Omental fat pad (tissue), 4 donors: Measurements from ENCODE around the gene TMPRSS13. TPM values are rescaled to one million over a fixed set of nuclear protein-coding genes. Genes with fewer than 3 reads are reported as not detected.

Source experiments
- ATAC-seq: fragments of 150-250 bp; one replicate; pipeline ENCODE4 v1.9.1; 2016; ENCODE audit warnings: mild to moderate bottlenecking, moderate library complexity; ENCODE audit not compliant: low FRiP score
- DNase-seq: peaks from one replicate; pipeline ENCODE4 v3.0.0-alpha.2; 2019; ENCODE audit warnings: low spot score
- total RNA-seq, 4 donors: library from RNA; depleted of rRNA; stranded (reverse); fragments of >200 nt; gene quantifications; one replicate each; pipeline ENCODE4 v1.1.0, GENCODE V29; 2016
- TF ChIP-seq, protein P1 (sequence below), 3 donors: fragments of 450-650 bp; IDR thresholded peaks; one replicate each; pipeline ENCODE4 v1.5.1; 2016 to 2017; ENCODE audit warnings: antibody characterized with exemption in 3 of 3, mild to moderate bottlenecking in 3 of 3, moderate library complexity in 2 of 3

TMPRSS13 gene
- total RNA-seq, 4 donors from 2014 or later = 0.50 TPM; not detected in 3

DNA sequence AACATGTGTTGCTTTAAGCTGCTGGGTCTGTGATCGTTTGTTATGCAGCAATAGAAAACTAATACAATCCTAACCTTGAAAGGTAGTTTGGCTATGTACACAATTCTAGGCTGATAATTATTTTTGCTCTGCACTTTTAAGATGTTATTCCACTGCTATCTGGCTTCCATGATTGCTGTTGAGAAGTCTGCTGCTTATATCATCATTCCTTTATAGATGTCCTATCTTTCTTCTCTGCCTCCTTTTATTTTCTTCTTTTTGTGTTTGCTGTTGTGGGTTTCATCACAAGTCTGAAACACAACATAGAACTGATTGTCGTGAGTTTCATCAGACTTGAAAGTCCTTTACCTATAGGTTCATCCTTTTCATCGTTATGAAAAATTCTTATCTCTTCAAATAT, 76.9 kb downstream of the TMPRSS13 start:
- TF ChIP-seq, protein P1, sequence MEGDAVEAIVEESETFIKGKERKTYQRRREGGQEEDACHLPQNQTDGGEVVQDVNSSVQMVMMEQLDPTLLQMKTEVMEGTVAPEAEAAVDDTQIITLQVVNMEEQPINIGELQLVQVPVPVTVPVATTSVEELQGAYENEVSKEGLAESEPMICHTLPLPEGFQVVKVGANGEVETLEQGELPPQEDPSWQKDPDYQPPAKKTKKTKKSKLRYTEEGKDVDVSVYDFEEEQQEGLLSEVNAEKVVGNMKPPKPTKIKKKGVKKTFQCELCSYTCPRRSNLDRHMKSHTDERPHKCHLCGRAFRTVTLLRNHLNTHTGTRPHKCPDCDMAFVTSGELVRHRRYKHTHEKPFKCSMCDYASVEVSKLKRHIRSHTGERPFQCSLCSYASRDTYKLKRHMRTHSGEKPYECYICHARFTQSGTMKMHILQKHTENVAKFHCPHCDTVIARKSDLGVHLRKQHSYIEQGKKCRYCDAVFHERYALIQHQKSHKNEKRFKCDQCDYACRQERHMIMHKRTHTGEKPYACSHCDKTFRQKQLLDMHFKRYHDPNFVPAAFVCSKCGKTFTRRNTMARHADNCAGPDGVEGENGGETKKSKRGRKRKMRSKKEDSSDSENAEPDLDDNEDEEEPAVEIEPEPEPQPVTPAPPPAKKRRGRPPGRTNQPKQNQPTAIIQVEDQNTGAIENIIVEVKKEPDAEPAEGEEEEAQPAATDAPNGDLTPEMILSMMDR (IDR thresholded peaks at IDR 0.05) = no peak
- no peak for ATAC-seq
- no peak for DNase-seq

GRCh38 chr11:117851852-117852251, 77.3 kb downstream of the TMPRSS13 start:
- TF ChIP-seq, protein P1 (IDR thresholded peaks at IDR 0.05) = no peak
- DNase-seq (no peak), ATAC-seq (no peak)

- no peak for DNase-seq
- no peak for ATAC-seq
- TF ChIP-seq, protein P1 (IDR thresholded peaks at IDR 0.05) = no peak
Observed at GRCh38 chr11:117851106-117851505, 78.1 kb downstream of the TMPRSS13 start.

Other genes with a start within 250 kb of the TMPRSS13 start
- 10 to 100 TPM in 1 of 4 donors, 1 to 10 TPM in 2, under 1 TPM in 1; 0.95 to 10.9 (median 3.9) TPM for gene DSCAML1, start 132.2 kb downstream of the TMPRSS13 start, total RNA-seq
- 1 to 10 TPM; 1.1 to 4.3 (median 2.0) TPM for gene FXYD2, start 104.7 kb downstream of the TMPRSS13 start, total RNA-seq
- gene FXYD6, start 52.7 kb downstream of the TMPRSS13 start, total RNA-seq = 10 to 100 TPM; 21.5 to 79.9 (median 25.6) TPM
- gene IL10RA, start 57.0 kb upstream of the TMPRSS13 start, total RNA-seq = 10 to 100 TPM; 23.2 to 65.9 (median 44.4) TPM
- not detected for gene TMPRSS4, start 147.7 kb upstream of the TMPRSS13 start, total RNA-seq
- under 1 TPM in 1 of 4 donors, not detected in 3; 0.47 TPM for gene SMIM35, start 157.6 kb upstream of the TMPRSS13 start, total RNA-seq
- 10 to 100 TPM in 1 of 4 donors, 1 to 10 TPM in 3; 1.1 to 10.2 (median 2.0) TPM for gene SCN4B, start 223.4 kb upstream of the TMPRSS13 start, total RNA-seq
- gene SCN2B, start 247.2 kb upstream of the TMPRSS13 start, total RNA-seq = under 1 TPM in 2 of 4 donors, not detected in 2; 0.28 to 0.47 TPM